Esophagus squamous epithelium (tissue), 4 donors: ENCODE data around the gene KRTAP10-7.

Experiments used
- CTCF ChIP-seq, 6 experiments: fragments of 450-650 bp in 4 of 6; fragments of 200-600 bp in 2 of 6; sonication (generic) in 2 of 6; IDR thresholded peaks; one replicate each; pipeline ENCODE4 v1.5.1; 2016 to 2019; ENCODE audit warnings: antibody characterized with exemption in 6 of 6, mild to moderate bottlenecking in 4 of 6, moderate library complexity in 4 of 6
- POLR2A ChIP-seq, 4 donors: fragments of 450-650 bp; IDR thresholded peaks; one replicate each; pipeline ENCODE4 v1.6.1; 2017; ENCODE audit warnings: antibody characterized with exemption in 4 of 4, mild to moderate bottlenecking in 4 of 4, moderate library complexity in 3 of 4

GRCh38 chr21:44582055-44582454 is 18.3 kb upstream of the KRTAP10-7 start:
- TF ChIP-seq POLR2A (IDR thresholded peaks at IDR 0.05) (no peak), CTCF (IDR thresholded peaks at IDR 0.05) (no peak)
